ENCODE results near the gene HOMER1.

- TF ChIP-seq CTCF (conservative IDR thresholded peaks at IDR 0.05): no peak
- TF ChIP-seq EZH2 (IDR thresholded peaks at IDR 0.05; ENCODE audit: low read depth): no peak
Observed at GRCh38 chr5:79507251-79508205, 6.4 kb downstream of the HOMER1 start.
